Left lung (tissue), 10 donors: ENCODE results near the gene AZIN2. TPM values are rescaled to one million over a fixed set of nuclear protein-coding genes. Genes with fewer than 3 reads are reported as not detected.

Source experiments
- ATAC-seq: fragments of 200-7000 bp; cut with Tn5 transposase; one replicate; pipeline ENCODE4 v1.9.1; 2020; ENCODE audit warnings: moderate library complexity
- DNase-seq, 4 donors: peaks; one replicate each; pipeline ENCODE4 v3.0.0-alpha.2; 2013 to 2020
- H3K27ac ChIP-seq, 2 donors: fragments of 200-600 bp; sonication (generic) in 1 of 2; one replicate each; pipeline versions ENCODE4 v1.5.0 to v1.8.0; 2020 to 2021
- H3K27me3 ChIP-seq, 2 donors: fragments of 200-600 bp; sonication (generic) in 1 of 2; one replicate each; pipeline versions ENCODE4 v1.5.0 to v1.8.0; 2020 to 2021
- H3K36me3 ChIP-seq, 2 donors: fragments of 200-600 bp; sonication (generic) in 1 of 2; one replicate each; pipeline versions ENCODE4 v1.5.0 to v1.8.0; 2020 to 2021
- H3K4me1 ChIP-seq, 2 donors: fragments of 200-600 bp; one replicate each; pipeline ENCODE4 v1.8.0; 2021
- H3K4me3 ChIP-seq, 2 donors: fragments of 200-600 bp; sonication (generic) in 1 of 2; one replicate each; pipeline versions ENCODE4 v1.5.0 to v1.8.0; 2020 to 2021; ENCODE audit warnings: mild to moderate bottlenecking in 1 of 2
- H3K9me3 ChIP-seq, 2 donors: fragments of 200-600 bp; sonication (generic) in 1 of 2; one replicate each; pipeline versions ENCODE4 v1.5.0 to v1.8.0; 2020 to 2021
- intact Hi-C, 2 donors: fragments of 100-400 bp; cut with DNase I; formaldehyde crosslinking; loops; one replicate each; pipeline versions ENCODE4 v1.11.2 to v1.14.2; 2022
- polyA plus RNA-seq, 6 donors: library from polyadenylated mRNA; unstranded; fragments of 120-200 nt; gene quantifications; one replicate each; pipeline ENCODE4 v1.2.1, GENCODE V29; 2013; ENCODE audit not compliant: insufficient read length in 6 of 6
- total RNA-seq, 2 donors: library from RNA; stranded (reverse); fragmentation: NEBNext Ultra II Directional; extraction: Animal tissue kit (Norgen Biotek cat#: 25700); gene quantifications; one replicate each; pipeline ENCODE4 v1.2.1, GENCODE V29; 2021
- TF ChIP-seq, protein P1 (sequence below), 2 donors: fragments of 200-600 bp; sonication (generic) in 1 of 2; IDR thresholded peaks; one replicate each; pipeline versions ENCODE4 v1.5.0 to v1.8.0; 2021; ENCODE audit warnings: antibody characterized with exemption in 2 of 2
- donor health status: DM: no; HTN: yes; CAD: no.
- donor health status: DM: no; HTN: no; CAD: no.

The AZIN2 gene
- total and polyA plus RNA-seq, 8 donors, result 2.3 to 13.1 (median 8.6) TPM

DNA sequence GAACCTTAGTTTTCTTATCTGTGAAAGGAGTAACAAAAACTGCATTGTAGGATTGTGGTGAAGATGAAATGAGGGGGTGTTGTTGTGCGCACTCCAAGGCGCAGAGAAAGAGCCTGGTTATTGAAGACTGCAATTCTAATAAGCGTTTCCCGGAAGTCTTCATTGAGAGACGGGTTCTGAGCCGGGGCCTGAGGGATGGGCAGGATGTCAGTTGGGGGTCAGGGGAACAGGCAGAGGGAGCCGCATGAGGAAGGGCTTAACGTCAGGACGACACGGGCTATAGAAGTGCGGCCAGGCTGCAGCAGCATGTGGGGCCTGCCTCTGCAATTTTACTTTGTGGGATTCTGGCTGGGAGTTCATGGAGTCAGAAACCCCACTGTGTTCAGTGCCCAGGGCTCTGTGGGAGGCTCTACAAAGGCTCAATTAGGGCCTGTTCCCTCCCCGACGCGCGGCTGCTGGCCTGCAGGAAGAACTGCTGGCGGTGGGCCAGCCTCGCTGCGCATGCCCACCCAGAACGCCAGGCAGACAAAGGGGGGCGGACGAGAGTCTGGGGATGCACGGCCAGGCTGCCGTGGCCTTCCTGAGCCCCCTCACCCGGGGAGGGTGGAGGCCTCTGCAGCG is 80.2 kb downstream of the AZIN2 start:
- Histone ChIP-seq H3K4me3 (no peak overlapping the region), H3K27ac (no peak overlapping the region), H3K4me1 (peaks cover 0 to 5% of the 10 kb centered on the region in 2 donors), H3K36me3 (peaks cover 0 to 19% of the 10 kb centered on the region in 2 donors), H3K9me3 (no peaks in the 10 kb centered on the region), H3K27me3 (no peaks in the 10 kb centered on the region)
- TF ChIP-seq, protein P1, sequence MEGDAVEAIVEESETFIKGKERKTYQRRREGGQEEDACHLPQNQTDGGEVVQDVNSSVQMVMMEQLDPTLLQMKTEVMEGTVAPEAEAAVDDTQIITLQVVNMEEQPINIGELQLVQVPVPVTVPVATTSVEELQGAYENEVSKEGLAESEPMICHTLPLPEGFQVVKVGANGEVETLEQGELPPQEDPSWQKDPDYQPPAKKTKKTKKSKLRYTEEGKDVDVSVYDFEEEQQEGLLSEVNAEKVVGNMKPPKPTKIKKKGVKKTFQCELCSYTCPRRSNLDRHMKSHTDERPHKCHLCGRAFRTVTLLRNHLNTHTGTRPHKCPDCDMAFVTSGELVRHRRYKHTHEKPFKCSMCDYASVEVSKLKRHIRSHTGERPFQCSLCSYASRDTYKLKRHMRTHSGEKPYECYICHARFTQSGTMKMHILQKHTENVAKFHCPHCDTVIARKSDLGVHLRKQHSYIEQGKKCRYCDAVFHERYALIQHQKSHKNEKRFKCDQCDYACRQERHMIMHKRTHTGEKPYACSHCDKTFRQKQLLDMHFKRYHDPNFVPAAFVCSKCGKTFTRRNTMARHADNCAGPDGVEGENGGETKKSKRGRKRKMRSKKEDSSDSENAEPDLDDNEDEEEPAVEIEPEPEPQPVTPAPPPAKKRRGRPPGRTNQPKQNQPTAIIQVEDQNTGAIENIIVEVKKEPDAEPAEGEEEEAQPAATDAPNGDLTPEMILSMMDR (IDR thresholded peaks at IDR 0.05), result no peak
- DNase-seq (peak in 2 of 4 donors; percentile 77 to 90), ATAC-seq (peak; percentile 37)
- intact Hi-C loops, result no loop called here

DNA sequence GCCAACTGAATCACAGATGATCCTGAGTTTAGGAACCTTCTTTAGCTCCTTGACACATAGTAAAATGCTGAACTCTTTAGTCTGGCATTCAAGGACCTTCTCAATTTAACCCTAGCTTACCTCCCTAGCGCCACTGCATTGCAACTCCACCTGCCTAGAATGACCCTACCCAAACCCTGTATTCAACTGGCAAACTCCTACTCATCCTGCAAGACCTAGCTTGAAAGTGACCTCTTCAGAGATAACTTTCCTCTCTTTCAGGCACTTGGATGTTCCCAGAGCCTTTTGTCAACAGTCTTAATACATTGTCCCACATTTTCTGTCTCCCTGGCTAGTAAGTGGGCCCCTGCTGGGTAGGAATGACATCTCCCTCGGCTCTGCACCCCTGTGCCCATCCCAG is 81.2 kb downstream of the AZIN2 start:
- H3K9me3 ChIP-seq, result no peaks in the 10 kb centered on the region
- H3K27me3 ChIP-seq, result no peaks in the 10 kb centered on the region
- DNase-seq (no peak), ATAC-seq (no peak)
- H3K27ac ChIP-seq, result no peak overlapping the region
- TF ChIP-seq, protein P1 (IDR thresholded peaks at IDR 0.05), result no peak
- H3K4me3 ChIP-seq, result no peak overlapping the region
- intact Hi-C loops, result no loop called here
- peaks cover 0 to 19% of the 10 kb centered on the region in 2 donors for H3K36me3 ChIP-seq
- H3K4me1 ChIP-seq, result peaks cover 0 to 5% of the 10 kb centered on the region in 2 donors

DNA sequence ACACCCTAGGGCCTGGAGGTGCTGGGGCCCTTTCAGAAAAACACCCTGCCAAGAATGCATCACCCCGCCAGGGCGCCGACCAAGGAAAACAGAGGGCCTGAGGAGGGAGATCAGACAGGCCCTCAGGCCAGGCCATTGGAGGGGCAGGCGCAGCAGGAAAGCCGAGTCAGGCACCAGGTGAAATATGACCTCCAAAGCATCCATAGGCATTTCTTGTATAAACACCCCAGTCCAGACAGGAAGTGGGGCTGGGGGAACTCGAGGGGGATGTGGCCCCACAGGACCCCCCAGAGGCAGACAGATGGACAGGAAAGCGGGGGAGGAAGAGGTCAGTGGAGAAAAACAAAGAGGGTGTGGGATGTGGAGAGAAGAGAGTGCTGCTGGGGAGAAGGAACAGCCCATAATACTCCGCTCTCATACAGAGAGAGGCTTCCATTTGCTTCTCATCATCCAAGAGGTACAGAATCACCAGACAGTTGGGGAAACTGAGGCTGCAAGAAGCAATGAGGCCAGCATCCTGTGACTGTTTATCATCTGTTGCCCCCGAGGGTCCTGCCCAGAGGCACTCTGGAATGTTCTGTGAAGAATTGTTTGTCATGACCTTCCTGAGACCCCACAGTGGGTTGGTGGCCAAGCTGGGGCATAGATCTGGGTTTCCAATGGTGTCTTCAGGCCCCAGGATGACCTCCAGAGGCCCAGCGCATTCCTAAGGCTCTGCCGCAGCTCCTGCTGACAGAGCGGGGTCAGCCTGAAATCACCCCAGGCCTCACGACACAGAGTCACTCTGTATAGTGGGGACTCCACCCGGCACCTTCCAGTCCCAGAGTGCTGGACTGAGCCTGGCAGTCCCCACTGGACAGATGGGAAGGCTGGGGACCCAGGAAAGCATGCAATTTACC is 82.9 kb downstream of the AZIN2 start:
- Histone ChIP-seq H3K27me3 (no peaks in the 10 kb centered on the region), H3K4me1 (peaks cover 0 to 5% of the 10 kb centered on the region in 2 donors), H3K9me3 (no peaks in the 10 kb centered on the region), H3K36me3 (peaks cover 0 to 9% of the 10 kb centered on the region in 2 donors), H3K4me3 (no peak overlapping the region), H3K27ac (no peak overlapping the region)
- TF ChIP-seq, protein P1 (IDR thresholded peaks at IDR 0.05), result no peak
- no peak for ATAC-seq
- intact Hi-C loops, result no loop called here
- no peak for DNase-seq

DNA sequence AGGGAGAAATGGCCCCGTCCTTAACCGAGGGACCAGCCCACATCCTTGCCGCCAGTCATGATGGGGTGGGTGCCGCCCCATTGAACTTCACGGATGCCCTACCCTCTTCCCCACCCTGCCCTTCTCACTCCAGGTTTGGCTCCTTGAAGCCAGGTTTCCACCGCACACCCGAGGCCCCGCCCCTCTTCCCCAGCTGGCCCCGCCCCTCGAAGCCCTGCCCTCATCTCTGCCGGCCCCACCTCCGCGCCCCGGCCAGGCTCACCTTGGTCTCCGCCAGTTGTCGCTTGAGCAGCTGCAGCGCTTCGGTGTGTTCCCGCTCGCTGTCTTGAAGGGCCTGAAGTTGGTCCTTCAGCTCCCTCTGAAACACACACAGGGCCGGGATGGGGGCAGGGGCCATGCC is 84.3 kb downstream of the AZIN2 start:
- TF ChIP-seq, protein P1 (IDR thresholded peaks at IDR 0.05), result no peak
- Histone ChIP-seq H3K4me3 (no peak overlapping the region), H3K4me1 (peaks cover 0 to 5% of the 10 kb centered on the region in 2 donors), H3K9me3 (no peaks in the 10 kb centered on the region), H3K27me3 (no peaks in the 10 kb centered on the region), H3K27ac (no peak overlapping the region), H3K36me3 (no peaks in the 10 kb centered on the region)
- DNase-seq (no peak), ATAC-seq (no peak)
- intact Hi-C loops, result no loop called here

DNA sequence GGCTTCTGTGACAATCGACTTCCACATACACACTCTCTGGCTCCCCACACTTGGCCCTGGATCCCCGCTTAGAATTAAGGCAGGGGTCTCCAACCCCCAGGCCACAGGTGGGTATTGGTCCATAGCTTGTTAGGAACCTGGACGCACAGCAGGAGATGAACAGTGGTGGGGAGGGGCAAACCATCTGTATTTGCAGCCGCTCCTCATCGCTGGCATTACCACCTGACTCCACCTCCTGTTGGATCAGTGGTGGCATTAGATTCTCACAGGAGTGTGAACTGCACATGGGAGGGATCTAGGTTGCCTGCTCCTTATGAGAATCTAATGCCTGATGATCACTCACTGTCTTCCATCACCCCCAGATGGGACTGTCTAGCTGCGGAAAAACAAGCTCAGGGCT is 84.9 kb downstream of the AZIN2 start:
- Histone ChIP-seq H3K36me3 (no peaks in the 10 kb centered on the region), H3K4me1 (peaks cover 0 to 4% of the 10 kb centered on the region in 2 donors), H3K9me3 (no peaks in the 10 kb centered on the region), H3K4me3 (no peak overlapping the region), H3K27ac (no peak overlapping the region), H3K27me3 (no peaks in the 10 kb centered on the region)
- TF ChIP-seq, protein P1 (IDR thresholded peaks at IDR 0.05), result no peak
- DNase-seq, result no peak
- ATAC-seq, result no peak
- intact Hi-C loops, result no loop called here
